GM12864 (cell line): ENCODE data around the gene IL22.

Experiments
- DNase-seq: peaks from one replicate; pipeline ENCODE4 v3.0.0-alpha.2; 2011; ENCODE audit warnings: low read depth
- H3K4me3 ChIP-seq: 2 replicates; pipeline ENCODE4 v1.5.1; 2011; ENCODE audit warnings: mild to moderate bottlenecking, low read depth, low read length, control low read depth
- TF ChIP-seq, protein P1 (sequence below): IDR thresholded peaks from 2 replicates; pipeline ENCODE4 v1.5.1; 2011; ENCODE audit warnings: low read depth, mild to moderate bottlenecking, moderate library complexity, low read length, control low read depth, inconsistent platforms; ENCODE audit errors: missing control alignments

Gene IL22

GRCh38 chr12:68203460-68203875 is 49.9 kb downstream of the IL22 start:
- H3K4me3 ChIP-seq, result no peak overlapping the region
- no peak for DNase-seq
- TF ChIP-seq, protein P1, sequence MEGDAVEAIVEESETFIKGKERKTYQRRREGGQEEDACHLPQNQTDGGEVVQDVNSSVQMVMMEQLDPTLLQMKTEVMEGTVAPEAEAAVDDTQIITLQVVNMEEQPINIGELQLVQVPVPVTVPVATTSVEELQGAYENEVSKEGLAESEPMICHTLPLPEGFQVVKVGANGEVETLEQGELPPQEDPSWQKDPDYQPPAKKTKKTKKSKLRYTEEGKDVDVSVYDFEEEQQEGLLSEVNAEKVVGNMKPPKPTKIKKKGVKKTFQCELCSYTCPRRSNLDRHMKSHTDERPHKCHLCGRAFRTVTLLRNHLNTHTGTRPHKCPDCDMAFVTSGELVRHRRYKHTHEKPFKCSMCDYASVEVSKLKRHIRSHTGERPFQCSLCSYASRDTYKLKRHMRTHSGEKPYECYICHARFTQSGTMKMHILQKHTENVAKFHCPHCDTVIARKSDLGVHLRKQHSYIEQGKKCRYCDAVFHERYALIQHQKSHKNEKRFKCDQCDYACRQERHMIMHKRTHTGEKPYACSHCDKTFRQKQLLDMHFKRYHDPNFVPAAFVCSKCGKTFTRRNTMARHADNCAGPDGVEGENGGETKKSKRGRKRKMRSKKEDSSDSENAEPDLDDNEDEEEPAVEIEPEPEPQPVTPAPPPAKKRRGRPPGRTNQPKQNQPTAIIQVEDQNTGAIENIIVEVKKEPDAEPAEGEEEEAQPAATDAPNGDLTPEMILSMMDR, result no peak

DNA sequence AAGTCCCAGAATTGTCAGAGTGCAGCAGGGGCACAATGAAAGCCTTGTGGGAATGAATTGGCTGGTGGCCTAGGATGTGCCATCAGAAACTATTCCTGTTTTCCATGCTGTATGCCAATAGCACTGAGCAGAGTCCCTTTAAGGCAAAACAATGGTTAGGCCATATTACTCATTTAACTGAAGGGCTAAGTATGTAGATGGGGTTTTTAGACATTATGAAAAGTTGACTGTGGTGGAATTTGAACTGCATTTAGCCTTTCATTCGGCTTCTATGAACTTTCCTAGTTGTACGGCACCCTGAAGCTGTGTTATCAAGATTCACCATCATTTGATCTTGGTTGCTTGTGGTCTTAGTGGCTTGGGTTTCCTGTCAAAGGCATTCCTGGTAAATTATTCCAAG is 52.5 kb downstream of the IL22 start:
- DNase-seq, result no peak
- H3K4me3 ChIP-seq, result no peak overlapping the region
- TF ChIP-seq, protein P1, result no peak

DNA sequence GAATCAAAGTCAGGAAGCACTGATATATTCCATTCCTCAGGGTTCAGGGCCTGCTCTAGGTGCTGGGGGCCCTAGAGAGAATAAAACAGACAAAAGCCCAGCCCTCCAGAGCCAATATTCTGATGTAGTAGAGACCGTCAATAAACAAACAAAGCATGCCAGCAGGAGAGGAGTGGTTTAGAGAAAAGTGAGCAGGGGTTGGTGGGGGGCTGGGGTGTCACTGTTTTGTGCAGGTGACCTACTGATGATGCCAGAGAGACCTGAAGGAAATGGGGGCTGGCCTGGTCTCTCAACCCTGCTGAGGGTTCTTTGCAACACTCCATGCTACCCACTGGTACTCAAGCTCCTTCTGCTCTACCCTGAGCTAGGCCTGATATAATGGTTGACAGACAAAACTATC is 54.3 kb downstream of the IL22 start:
- no peak overlapping the region for H3K4me3 ChIP-seq
- no peak for DNase-seq
- TF ChIP-seq, protein P1, result no peak

GRCh38 chr12:68198507-68199086 is 54.8 kb downstream of the IL22 start:
- no peak overlapping the region for H3K4me3 ChIP-seq
- no peak for DNase-seq
- TF ChIP-seq, protein P1, result no peak
